ENCODE measurements around the gene UBE2J2.

Gene UBE2J2

DNA sequence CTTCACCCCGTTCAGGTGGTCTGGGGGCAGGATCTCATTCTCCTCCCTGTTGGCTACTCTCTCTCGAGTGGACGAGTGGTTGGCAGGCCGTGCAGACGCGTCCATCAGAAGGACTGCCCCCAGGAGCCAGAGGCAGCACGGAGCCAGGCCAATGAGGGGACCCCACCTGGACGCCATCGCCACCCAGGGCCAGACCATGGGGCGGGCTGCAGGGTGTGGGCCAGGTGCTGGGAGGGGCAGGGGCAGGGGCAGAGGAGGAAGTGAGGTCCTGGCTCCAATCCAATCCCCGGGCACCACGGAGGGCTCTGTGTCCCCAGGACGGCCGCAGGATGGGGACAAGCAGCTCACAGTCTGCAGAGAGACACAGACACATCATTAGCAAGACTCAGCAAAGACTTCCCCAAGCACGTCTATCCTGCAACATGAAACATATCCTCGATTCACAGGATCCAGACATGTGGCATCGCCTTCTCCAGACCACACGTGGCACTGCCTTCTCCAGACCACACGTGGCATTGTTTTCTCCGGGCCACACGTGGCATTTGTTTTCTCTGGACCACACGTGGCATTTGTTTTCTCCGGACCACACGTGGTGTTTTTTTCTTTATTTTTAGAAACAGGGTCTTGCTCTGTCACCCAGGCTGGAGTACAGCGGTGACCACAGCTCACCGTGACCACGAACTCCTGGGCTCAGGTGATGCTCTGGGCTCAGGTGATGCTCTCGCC, 44.9 kb downstream of the UBE2J2 start:
- DNase-seq (ENCODE audit: low read depth) = no peak
- H3K4me3 ChIP-seq (ENCODE audit: low read depth, low read length) = no peak overlapping the region
- in situ Hi-C loops (cut with HindIII; ENCODE audit: low sequenced_read_pairs) = no loop called here
- no peak for TF ChIP-seq CTCF (IDR thresholded peaks at IDR 0.05; ENCODE audit: low read depth, low read length, missing control alignments)

DNA sequence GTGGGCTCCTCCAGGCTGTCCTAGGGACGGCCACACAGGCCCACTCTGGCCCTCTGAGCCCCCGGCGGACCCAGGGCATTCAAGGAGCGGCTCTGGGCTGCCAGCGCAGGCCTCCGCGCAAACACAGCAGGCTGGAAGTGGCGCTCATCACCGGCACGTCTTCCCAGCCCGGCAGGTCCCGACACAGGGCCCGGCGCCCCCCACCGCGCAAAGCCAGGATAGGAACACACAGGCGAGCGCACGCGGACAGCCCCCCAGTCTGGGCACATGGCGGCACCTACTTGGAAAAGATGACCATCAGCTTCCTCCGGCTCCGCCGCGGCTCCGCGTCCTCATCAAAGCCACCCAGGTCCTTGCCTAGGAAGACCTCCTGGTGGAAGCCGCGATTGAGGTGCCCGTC, 45.5 kb downstream of the UBE2J2 start:
- TF ChIP-seq CTCF (IDR thresholded peaks at IDR 0.05; ENCODE audit: low read depth, low read length, missing control alignments) = no peak
- no peak for DNase-seq (ENCODE audit: low read depth)
- no peak overlapping the region for H3K4me3 ChIP-seq (ENCODE audit: low read depth, low read length)
- in situ Hi-C loops (cut with HindIII; ENCODE audit: low sequenced_read_pairs) = no loop called here

DNA sequence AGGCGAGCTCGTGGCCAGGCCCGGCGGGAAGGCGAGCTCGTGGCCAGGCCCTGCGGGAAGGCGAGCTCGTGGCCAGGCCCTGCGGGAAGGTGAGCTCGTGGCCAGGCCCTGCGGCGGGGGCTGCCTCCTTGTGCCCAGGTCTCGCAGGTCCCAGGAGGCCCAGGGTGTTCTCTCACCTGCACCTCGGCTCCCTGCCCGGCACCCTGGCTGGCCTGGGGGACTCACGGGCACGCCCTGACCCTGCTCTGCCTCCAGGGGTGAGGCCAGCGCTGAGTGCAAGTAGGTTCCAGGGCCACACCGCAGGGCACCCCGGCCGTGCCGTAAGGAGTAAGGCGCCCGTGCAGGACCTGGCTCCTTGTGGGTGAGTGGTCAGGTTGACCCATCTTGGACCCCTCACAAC, 46.3 kb downstream of the UBE2J2 start:
- DNase-seq (ENCODE audit: low read depth) = no peak
- no peak overlapping the region for H3K4me3 ChIP-seq (ENCODE audit: low read depth, low read length)
- TF ChIP-seq CTCF (IDR thresholded peaks at IDR 0.05; ENCODE audit: low read depth, low read length, missing control alignments) = no peak
- in situ Hi-C loops (cut with HindIII; ENCODE audit: low sequenced_read_pairs) = no loop called here

DNA sequence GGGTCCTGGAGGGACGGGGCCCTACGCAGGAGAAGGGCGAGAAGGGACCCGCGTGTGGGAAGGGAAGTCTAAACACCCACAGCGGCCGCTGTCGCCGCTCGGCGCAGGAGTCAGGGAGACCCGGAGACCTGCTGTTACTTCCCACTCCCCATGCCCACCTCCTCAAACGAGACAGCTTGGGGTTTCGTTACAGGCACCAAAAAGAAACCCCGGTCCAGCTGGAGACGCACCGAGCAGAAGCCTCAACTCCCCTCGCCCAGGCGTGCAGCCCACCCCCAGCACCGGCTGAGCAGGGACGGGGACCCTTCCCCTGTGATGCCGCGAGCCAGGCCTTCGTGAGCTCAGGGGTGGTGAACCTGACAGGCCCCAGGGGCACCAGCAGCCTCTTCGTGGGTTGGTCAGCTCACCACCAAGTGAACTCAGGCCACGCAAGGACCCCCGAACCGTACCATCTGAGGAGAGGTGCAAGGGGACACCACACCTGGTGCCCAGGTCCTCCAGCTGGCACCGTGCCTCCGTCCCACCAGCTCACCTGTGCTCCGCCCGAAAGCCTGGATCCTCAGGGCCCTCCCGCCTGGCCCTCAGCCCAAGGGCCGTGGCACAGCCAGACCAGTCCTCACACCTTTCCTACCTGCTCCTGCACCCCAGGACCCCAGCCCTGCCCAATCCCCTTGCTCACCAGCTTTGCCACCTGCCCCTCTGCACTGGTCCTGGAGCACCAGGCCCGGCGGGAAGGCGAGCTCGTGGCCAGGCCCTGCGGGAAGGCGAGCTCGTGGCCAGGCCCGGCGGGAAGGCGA, 46.9 kb downstream of the UBE2J2 start:
- DNase-seq (ENCODE audit: low read depth) = no peak
- in situ Hi-C loops (cut with HindIII; ENCODE audit: low sequenced_read_pairs) = no loop called here
- H3K4me3 ChIP-seq (ENCODE audit: low read depth, low read length) = no peak overlapping the region
- TF ChIP-seq CTCF (IDR thresholded peaks at IDR 0.05; ENCODE audit: low read depth, low read length, missing control alignments) = no peak

GRCh38 chr1:1225913-1226312, 47.7 kb downstream of the UBE2J2 start:
- no peak for DNase-seq (ENCODE audit: low read depth)
- no peak overlapping the region for H3K4me3 ChIP-seq (ENCODE audit: low read depth, low read length)
- in situ Hi-C loops (cut with HindIII; ENCODE audit: low sequenced_read_pairs) = no loop called here

More at GRCh38 chr1:1225913-1226312, 47.7 kb downstream of the UBE2J2 start:
- no peak for TF ChIP-seq CTCF (IDR thresholded peaks at IDR 0.05; ENCODE audit: low read depth, low read length, missing control alignments)

All from astrocyte of the cerebellum (primary cell).